ENCODE measurements around the gene QRICH2. TPM values are rescaled to one million over a fixed set of nuclear protein-coding genes. Genes with fewer than 3 reads are reported as not detected.

The QRICH2 gene
- total RNA-seq, 1 donor = 3.6 TPM

DNA sequence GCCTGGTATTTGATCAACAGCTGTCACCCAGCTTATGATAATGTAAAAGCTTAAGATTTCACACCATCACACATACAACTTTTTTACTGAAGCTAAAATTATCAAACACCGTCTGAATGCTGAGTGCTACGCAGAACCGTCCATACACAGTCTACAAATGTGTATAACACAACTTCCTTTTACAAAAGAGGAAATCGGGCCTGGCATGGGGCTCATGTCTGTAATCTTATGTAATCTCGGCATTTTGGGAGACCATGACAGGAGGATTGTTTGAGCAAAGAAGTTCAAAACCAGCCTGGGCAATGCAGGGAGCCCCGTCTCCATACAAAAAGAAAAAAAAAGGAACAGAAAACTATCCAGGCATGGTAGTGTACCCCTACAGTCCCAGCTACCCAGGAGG, 19.6 kb upstream of the QRICH2 start:
- TF ChIP-seq, protein P1, sequence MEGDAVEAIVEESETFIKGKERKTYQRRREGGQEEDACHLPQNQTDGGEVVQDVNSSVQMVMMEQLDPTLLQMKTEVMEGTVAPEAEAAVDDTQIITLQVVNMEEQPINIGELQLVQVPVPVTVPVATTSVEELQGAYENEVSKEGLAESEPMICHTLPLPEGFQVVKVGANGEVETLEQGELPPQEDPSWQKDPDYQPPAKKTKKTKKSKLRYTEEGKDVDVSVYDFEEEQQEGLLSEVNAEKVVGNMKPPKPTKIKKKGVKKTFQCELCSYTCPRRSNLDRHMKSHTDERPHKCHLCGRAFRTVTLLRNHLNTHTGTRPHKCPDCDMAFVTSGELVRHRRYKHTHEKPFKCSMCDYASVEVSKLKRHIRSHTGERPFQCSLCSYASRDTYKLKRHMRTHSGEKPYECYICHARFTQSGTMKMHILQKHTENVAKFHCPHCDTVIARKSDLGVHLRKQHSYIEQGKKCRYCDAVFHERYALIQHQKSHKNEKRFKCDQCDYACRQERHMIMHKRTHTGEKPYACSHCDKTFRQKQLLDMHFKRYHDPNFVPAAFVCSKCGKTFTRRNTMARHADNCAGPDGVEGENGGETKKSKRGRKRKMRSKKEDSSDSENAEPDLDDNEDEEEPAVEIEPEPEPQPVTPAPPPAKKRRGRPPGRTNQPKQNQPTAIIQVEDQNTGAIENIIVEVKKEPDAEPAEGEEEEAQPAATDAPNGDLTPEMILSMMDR (IDR thresholded peaks at IDR 0.05; ENCODE audit: extremely low read depth, low read depth, low read length) = no peak
- H3K4me3 ChIP-seq (ENCODE audit: insufficient read depth, low read length) = no peak overlapping the region
- H3K9me3 ChIP-seq (ENCODE audit: low read depth, low read length) = no peaks in the 10 kb centered on the region
- no peak overlapping the region for H3K27ac ChIP-seq (ENCODE audit: low read depth, low read length)
- H4K20me1 ChIP-seq (ENCODE audit: insufficient read depth, low read length) = peaks cover 3% of the 10 kb centered on the region
- no peaks in the 10 kb centered on the region for H3K27me3 ChIP-seq (ENCODE audit: insufficient read depth, low read length)
- DNase-seq (ENCODE audit: insufficient read length, low spot score, missing footprints) = no peak
- peaks cover 6% of the 10 kb centered on the region for H3K79me2 ChIP-seq (ENCODE audit: insufficient read depth, low read length)
- no peak overlapping the region for H2AFZ ChIP-seq (ENCODE audit: low read length)
- H3K4me1 ChIP-seq (ENCODE audit: insufficient read depth, low read length) = no peaks in the 10 kb centered on the region
- H3K36me3 ChIP-seq (ENCODE audit: insufficient read depth, low read length) = peaks cover 52% of the 10 kb centered on the region
- no peak overlapping the region for H3K4me2 ChIP-seq (ENCODE audit: insufficient read depth, low read length)

DNA sequence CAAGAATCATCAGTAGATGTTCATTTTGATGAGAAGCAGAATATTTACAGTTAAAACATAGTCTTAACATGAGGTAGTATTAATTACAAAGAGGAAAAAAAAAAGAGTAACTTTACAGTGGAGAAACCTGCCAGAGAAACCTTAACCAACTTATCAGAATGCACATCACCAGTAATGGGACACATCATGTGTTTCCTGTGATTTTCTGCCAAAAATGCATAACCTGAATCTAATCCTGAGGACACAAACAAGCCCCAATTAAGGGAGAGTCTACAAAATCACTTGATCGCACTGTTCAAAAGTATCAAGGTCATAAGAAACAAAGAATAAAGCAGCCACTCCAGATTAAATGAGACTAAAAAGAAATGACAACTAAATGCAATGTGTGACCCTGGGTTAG, 18.2 kb upstream of the QRICH2 start:
- Histone ChIP-seq H3K4me1 (ENCODE audit: insufficient read depth, low read length) (no peaks in the 10 kb centered on the region), H3K9me3 (ENCODE audit: low read depth, low read length) (no peaks in the 10 kb centered on the region), H2AFZ (ENCODE audit: low read length) (no peak overlapping the region), H3K79me2 (ENCODE audit: insufficient read depth, low read length) (no peaks in the 10 kb centered on the region), H3K36me3 (ENCODE audit: insufficient read depth, low read length) (peaks cover 43% of the 10 kb centered on the region), H4K20me1 (ENCODE audit: insufficient read depth, low read length) (no peaks in the 10 kb centered on the region), H3K27ac (ENCODE audit: low read depth, low read length) (no peak overlapping the region), H3K4me2 (ENCODE audit: insufficient read depth, low read length) (no peak overlapping the region), H3K4me3 (ENCODE audit: insufficient read depth, low read length) (no peak overlapping the region), H3K27me3 (ENCODE audit: insufficient read depth, low read length) (no peaks in the 10 kb centered on the region)
- no peak for DNase-seq (ENCODE audit: insufficient read length, low spot score, missing footprints)
- TF ChIP-seq, protein P1 (IDR thresholded peaks at IDR 0.05; ENCODE audit: extremely low read depth, low read depth, low read length) = no peak

DNA sequence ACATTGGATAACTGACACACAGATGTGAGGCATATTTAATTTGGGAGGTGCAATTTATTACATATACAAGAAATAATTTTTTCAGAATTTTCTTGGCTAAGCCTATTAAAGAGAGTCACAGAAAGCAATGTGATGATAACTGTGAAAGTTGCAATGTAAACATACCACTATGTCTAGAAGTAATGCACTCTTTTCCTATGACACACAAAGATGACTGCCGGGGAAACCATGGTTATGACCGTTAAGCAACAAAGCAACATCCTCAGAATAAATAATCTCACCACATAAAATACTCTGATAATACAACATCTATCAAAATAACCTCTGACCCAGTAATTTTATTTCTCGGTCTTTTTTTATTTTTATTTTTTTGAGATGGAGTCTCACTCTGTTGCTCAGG, 10.5 kb upstream of the QRICH2 start:
- H3K27ac ChIP-seq (ENCODE audit: low read depth, low read length) = no peak overlapping the region
- H3K36me3 ChIP-seq (ENCODE audit: insufficient read depth, low read length) = peaks cover 8% of the 10 kb centered on the region
- TF ChIP-seq, protein P1 (IDR thresholded peaks at IDR 0.05; ENCODE audit: extremely low read depth, low read depth, low read length) = no peak
- H3K4me3 ChIP-seq (ENCODE audit: insufficient read depth, low read length) = no peak overlapping the region
- no peak overlapping the region for H3K4me2 ChIP-seq (ENCODE audit: insufficient read depth, low read length)
- DNase-seq (ENCODE audit: insufficient read length, low spot score, missing footprints) = no peak
- no peaks in the 10 kb centered on the region for H3K9me3 ChIP-seq (ENCODE audit: low read depth, low read length)
- H3K4me1 ChIP-seq (ENCODE audit: insufficient read depth, low read length) = no peaks in the 10 kb centered on the region
- H2AFZ ChIP-seq (ENCODE audit: low read length) = no peak overlapping the region
- no peaks in the 10 kb centered on the region for H3K27me3 ChIP-seq (ENCODE audit: insufficient read depth, low read length)
- no peaks in the 10 kb centered on the region for H4K20me1 ChIP-seq (ENCODE audit: insufficient read depth, low read length)
- no peaks in the 10 kb centered on the region for H3K79me2 ChIP-seq (ENCODE audit: insufficient read depth, low read length)

DNA sequence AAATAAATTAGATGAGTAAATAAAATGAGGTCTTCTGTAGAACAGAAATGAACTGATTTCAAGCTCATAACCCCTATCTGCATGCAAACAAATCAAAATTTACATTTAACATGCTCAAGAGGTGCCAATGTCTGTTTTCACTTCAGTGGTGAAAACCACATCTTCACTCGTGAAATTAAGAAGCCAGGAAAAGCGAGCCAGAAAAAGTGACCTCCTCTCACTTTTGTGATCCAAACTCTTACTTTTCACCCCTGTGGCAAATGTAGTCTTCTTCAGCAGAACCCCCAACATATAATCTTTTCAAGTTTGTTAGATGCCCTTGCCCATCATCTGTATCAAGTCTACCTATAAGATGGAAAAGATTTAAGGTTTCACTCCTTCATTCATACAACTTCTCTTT, 9.5 kb upstream of the QRICH2 start:
- H3K4me3 ChIP-seq (ENCODE audit: insufficient read depth, low read length) = no peak overlapping the region
- H2AFZ ChIP-seq (ENCODE audit: low read length) = no peak overlapping the region
- H3K36me3 ChIP-seq (ENCODE audit: insufficient read depth, low read length) = peaks cover 19% of the 10 kb centered on the region
- no peaks in the 10 kb centered on the region for H4K20me1 ChIP-seq (ENCODE audit: insufficient read depth, low read length)
- TF ChIP-seq, protein P1 (IDR thresholded peaks at IDR 0.05; ENCODE audit: extremely low read depth, low read depth, low read length) = no peak
- H3K27me3 ChIP-seq (ENCODE audit: insufficient read depth, low read length) = no peaks in the 10 kb centered on the region
- H3K9me3 ChIP-seq (ENCODE audit: low read depth, low read length) = no peaks in the 10 kb centered on the region
- no peaks in the 10 kb centered on the region for H3K79me2 ChIP-seq (ENCODE audit: insufficient read depth, low read length)
- DNase-seq (ENCODE audit: insufficient read length, low spot score, missing footprints) = no peak
- H3K4me1 ChIP-seq (ENCODE audit: insufficient read depth, low read length) = no peaks in the 10 kb centered on the region
- H3K4me2 ChIP-seq (ENCODE audit: insufficient read depth, low read length) = no peak overlapping the region
- no peak overlapping the region for H3K27ac ChIP-seq (ENCODE audit: low read depth, low read length)
